GM18498 (cell line): Measurements from ENCODE around the gene ATG9B.
A peak's percentile ranks its signal among the peaks of the same experiment; 100 is the strongest.
"Not testable (repeated sequence)": the region's sequence is repeated elsewhere in the genome, so short reads cannot be mapped to it uniquely, and the experiment has no call there.

Experiments
- ATAC-seq: cut with Tn5 transposase; IDR thresholded peaks from one replicate; pipeline ENCODE4 v1.9.1; 2021; ENCODE audit warnings: mild to moderate bottlenecking, moderate library complexity; ENCODE audit not compliant: unreplicated experiment

Gene ATG9B

GRCh38 chr7:151039850-151040548, 15.7 kb upstream of the ATG9B start:
- no peak for ATAC-seq

- ATAC-seq, result no peak
Measured at GRCh38 chr7:151038951-151039849, 14.9 kb upstream of the ATG9B start.

- ATAC-seq, result no peak
Measured at GRCh38 chr7:151035902-151036301, 11.6 kb upstream of the ATG9B start.

DNA sequence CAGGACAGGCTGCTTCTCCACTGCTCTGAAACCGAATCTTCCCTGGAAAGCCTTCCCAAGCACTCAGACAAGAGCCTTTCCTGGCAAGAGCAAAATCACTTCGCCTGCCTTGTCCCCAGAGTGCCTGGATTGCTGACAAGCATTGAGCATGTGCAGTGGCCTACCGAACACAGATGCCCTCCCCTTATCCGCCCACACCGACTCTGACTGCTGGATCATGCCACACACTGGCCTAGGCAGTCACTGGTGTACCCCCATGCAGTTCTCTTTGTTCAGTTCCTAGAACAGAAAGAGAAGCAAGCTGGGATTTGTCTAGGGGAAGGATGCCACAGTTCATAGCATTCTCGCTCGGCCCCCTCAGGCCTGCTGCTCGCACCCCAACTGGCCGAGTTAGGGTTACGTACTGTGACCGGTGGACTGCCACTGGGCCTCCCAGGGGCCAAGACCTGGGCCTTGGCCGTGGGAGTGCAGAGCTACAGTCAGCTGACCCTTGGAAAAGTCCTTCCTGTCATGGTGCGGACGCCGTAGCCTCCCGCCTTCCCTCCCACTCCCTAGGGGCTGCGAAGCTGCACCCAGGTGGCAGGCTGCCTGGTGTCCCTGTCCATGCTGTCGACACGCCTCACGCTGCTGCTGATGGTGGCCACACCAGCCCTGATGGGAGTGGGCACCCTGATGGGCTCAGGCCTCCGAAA, 10.9 kb upstream of the ATG9B start:
- no peak for ATAC-seq

GRCh38 chr7:151034312-151035025, 10.2 kb upstream of the ATG9B start:
- no peak for ATAC-seq

DNA sequence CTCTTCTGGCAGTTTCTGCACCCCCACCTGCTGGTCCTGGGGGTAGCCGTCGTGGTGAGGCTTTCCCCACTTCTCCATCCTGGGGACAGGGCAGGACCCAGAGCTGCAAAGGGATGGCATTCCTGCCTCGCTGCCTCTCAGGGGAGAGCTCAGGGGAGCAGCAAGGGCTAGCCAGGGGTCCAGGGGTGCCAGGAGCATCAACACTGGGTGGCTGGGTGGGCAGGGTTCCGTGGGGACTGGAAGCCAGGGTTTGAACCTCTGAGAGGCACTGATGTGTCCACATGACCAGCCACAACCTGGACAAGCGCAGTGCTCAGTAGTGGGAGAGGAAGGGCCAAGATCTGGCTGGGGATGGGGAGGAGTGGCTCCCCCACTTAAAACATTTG, 9.6 kb upstream of the ATG9B start:
- no peak for ATAC-seq

GRCh38 chr7:151032936-151033863, 8.9 kb upstream of the ATG9B start:
- ATAC-seq, result no peak

GRCh38 chr7:151031011-151031410, 6.7 kb upstream of the ATG9B start:
- ATAC-seq, result no peak

GRCh38 chr7:151028948-151029501, 4.7 kb upstream of the ATG9B start:
- ATAC-seq, result no peak

DNA sequence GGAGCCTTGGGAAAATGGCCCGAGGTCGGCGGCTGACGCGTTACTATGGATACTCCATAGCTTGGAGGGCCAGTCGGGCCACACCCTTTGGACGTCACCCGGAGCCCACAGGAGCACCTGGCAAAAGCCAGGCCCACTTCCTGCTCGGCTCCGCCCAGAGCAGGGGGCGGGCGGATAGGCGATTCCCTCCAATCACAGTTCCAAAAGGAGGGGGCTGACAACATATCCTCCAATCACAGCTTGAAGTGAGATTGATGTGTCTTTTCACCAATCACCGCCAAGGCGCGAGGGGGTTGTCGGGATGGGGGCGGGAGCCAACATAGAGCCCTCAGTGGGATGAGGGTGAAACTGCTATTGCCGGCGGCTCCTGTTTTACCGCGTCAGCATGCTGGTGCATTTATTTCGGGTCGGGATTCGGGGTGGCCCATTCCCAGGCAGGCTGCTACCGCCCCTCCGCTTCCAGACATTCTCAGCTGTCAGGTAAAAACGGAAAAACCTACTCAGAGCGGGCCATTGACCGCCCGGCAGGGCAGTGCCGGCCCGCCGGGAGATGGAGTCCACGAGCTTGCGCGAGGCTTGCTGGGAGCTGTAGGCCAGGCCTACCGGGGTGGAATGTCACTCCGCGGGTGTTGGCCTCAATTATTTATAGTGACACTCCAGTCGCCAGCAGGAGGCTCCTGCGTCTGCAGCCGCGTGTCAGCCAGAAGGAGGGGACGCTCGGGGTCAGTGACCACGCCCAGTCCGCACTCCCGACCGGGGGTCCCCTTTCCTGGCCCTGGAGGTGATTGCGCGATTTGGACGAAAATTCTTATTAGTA, 4.0 kb upstream of the ATG9B start, which contains the start of gene ABCB8:
ABCB8 (plus strand) TSS at position 320 of the 817 bp plus-strand sequence; CDS start at position 386, 66 bp downstream.
- peak; percentile 94 for ATAC-seq

- ATAC-seq, result peak; percentile 2
Measured at GRCh38 chr7:151027728-151028130, 3.4 kb upstream of the ATG9B start.

DNA sequence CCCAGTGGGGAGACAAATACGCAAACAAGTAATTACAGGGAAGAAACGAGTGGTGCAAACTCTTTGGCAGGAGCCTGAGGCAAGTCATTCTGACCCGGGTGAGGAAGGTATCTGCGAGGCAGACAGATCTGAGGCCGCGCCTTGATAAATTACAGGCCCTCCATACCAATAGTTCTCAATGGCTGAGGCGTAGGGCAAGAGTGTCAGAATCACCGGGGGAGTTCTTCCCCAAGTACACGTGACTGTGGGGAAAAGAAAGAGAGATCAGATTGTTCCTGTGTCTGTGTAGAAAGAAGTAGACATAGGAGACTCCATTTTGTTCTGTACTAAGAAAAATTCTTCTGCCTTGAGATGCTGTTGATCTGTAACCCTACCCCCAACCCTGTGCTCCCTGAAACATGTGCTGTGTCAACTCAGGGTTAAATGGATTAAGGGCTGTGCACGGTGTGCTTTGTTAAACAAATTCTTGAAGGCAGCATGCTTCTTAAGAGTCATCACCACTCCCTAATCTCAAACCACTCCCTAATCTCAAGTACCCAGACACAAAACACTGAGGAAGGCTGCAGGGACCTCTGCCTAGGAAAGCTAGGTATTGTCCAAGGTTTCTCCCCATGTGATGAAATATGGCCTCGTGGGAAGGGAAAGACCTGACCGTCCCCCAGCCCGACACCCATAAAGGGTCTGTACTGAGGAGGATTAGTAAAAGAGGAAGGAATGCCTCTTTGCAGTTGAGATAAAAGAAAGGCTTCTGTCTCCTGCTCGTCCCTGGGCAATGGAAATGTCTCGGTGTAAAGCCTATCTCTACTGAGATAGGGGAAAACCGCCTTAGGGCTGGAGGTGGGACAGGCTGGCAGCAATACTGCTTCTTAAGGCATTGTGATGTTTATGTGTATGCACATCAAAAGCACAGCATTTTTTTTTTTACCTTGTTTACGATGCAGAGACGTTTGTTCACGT, 2.8 kb upstream of the ATG9B start:
- not testable (repeated sequence) for ATAC-seq

DNA sequence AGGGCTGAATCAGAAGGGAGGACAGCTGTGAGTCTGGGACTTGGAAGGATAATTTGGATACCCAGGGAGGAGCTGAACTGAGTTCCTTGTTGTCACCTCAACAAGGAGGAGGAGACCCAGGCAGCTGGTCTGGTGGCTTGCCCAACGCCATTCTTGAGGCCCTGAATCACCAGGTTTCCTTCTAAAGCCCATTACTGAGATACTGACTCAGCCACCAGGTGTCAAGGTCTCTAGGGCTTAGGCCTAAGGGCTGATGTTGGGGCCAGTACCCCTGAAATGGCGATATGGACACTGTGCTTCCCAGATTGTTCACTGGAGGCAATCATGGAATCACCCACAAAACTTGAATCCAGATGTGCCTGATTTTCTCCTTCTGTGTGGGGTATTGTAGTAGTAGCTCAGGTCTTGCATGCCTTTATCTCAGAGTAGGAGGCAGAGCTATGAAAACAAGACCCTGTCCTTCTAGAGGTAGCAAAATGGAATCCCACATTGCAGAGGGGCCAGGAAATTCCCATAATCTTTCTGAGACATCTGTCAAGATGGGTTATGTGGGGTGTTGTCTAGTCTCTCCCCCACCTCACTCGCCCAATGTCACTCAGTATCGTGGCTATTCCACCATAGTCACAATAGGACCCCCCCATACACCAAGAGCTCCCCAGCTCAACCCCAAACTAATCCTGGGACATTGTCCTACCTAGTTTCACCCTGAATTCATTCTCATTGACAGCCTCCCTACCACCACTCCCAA, 1.8 kb upstream of the ATG9B start:
- ATAC-seq, result no peak

DNA sequence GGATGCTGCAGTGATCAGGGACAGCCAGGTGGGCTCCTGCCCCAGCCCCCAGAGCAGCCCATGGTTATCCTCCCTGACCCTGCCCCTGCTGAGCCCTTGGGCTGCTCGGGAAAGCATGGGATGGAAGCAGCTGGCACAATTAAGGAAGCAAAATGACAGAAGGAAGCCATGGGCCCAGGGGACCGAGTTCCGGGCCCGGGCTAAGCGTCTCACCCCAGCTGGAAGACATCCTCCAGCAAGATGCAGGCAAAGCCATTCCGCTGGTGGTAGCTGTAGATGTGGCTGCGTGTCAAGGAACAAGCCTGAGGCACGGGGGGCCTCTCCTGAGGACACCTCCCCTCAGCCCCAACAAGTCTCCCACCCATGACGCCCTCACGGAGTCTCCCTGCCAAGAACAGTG, 1.1 kb downstream of the ATG9B start:
- no peak for ATAC-seq

DNA sequence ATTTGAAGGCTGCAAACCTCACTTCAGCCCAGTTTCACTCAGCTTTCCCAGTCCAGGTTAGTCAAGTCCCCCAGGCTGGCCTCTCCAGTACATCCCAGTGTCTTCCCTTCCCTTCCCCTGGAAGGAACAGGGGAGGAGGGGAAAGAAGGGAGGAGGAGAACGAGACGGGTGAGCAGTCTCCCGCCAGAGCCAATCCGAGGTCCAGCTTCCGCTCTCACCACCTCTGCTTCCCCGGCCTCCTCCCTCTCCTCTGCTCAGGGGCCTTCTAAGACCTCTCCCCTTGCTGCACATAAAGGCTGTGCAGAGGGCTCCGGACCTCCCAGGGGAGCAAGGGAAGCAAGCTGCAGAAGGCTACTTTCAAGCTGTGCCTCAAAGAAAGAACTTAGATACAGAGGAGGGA, 4.1 kb downstream of the ATG9B start:
- no peak for ATAC-seq

DNA sequence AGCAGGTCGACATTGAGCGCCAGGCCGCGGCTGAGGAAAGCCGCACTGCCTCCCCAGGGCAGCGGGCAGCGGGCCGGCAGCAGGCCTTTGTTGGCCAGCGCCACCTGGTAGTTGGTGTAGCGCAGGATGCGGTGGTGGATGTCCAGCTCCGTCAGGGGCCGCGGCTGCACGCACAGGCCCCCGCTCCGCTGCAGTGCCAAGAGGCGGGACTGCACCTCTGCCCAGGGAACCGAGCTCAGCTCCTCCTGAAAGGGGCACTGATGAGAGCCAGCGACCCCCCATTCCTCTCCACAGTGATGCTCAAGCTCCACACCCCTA, 5.2 kb downstream of the ATG9B start:
- no peak for ATAC-seq
